Liver (tissue), 9 donors: Measurements from ENCODE around the gene LTV1. TPM values are rescaled to one million over a fixed set of nuclear protein-coding genes. Genes with fewer than 3 reads are reported as not detected.

Experiments used
- DNase-seq: peaks from one replicate; pipeline ENCODE4 v3.0.0-alpha.2; 2017; ENCODE audit warnings: low spot score
- H3K27ac ChIP-seq, 2 donors: one replicate each; pipeline ENCODE4 v1.7.0; 2013; ENCODE audit warnings: inconsistent platforms in 2 of 2, low read length in 2 of 2, control low read depth in 1 of 2, low read depth in 1 of 2, mild to moderate bottlenecking in 1 of 2
- H3K27me3 ChIP-seq, 4 donors: one replicate each; pipeline versions ENCODE4 v1.6.1 to v1.7.0; 2013; ENCODE audit warnings: low read length in 3 of 4, inconsistent platforms in 1 of 4, mild to moderate bottlenecking in 1 of 4, moderate library complexity in 1 of 4; ENCODE audit not compliant: control insufficient read depth in 4 of 4, insufficient read depth in 4 of 4
- H3K36me3 ChIP-seq, 4 donors: one replicate each; pipeline versions ENCODE4 v1.6.1 to v1.7.0; 2013; ENCODE audit warnings: low read length in 3 of 4, mild to moderate bottlenecking in 3 of 4, low read depth in 1 of 4, moderate library complexity in 1 of 4; ENCODE audit not compliant: control insufficient read depth in 4 of 4, insufficient read depth in 3 of 4
- H3K4me1 ChIP-seq, 4 donors: one replicate each; pipeline versions ENCODE4 v1.6.1 to v1.7.0; 2013; ENCODE audit warnings: low read length in 3 of 4, mild to moderate bottlenecking in 3 of 4, moderate library complexity in 1 of 4; ENCODE audit not compliant: control insufficient read depth in 4 of 4, insufficient read depth in 4 of 4
- H3K4me3 ChIP-seq, 3 donors: one replicate each; pipeline versions ENCODE4 v1.6.1 to v1.7.0; 2013; ENCODE audit warnings: low read length in 3 of 3, control low read depth in 1 of 3, low read depth in 1 of 3, mild to moderate bottlenecking in 1 of 3
- H3K9ac ChIP-seq, 2 donors: one replicate each; pipeline ENCODE4 v1.7.0; 2013; ENCODE audit warnings: low read length in 2 of 2, mild to moderate bottlenecking in 2 of 2, moderate library complexity in 2 of 2, control low read depth in 1 of 2, low read depth in 1 of 2
- H3K9me3 ChIP-seq, 4 donors: one replicate each; pipeline versions ENCODE4 v1.6.1 to v1.7.0; 2013; ENCODE audit warnings: low read length in 3 of 4; ENCODE audit not compliant: control insufficient read depth in 4 of 4
- ATF3 ChIP-seq: IDR thresholded peaks from 2 replicates; pipeline ENCODE4 v1.6.1; 2016; ENCODE audit warnings: antibody characterized with exemption
- FOXA1 ChIP-seq: IDR thresholded peaks from 2 replicates; pipeline ENCODE4 v1.6.1; 2016; ENCODE audit warnings: antibody characterized with exemption
- GABPA ChIP-seq, 2 donors: IDR thresholded peaks in 1 of 2; conservative IDR thresholded peaks in 1 of 2; 2 replicates each; pipeline ENCODE4 v1.6.1; 2016; ENCODE audit warnings: antibody characterized with exemption in 2 of 2, mild to moderate bottlenecking in 1 of 2, moderate library complexity in 1 of 2
- HNF4A ChIP-seq, 2 donors: conservative IDR thresholded peaks; 2 replicates each; pipeline ENCODE4 v1.6.1; 2016; ENCODE audit warnings: antibody characterized with exemption in 2 of 2, mild to moderate bottlenecking in 2 of 2
- HNF4G ChIP-seq: IDR thresholded peaks from 2 replicates; pipeline ENCODE4 v1.6.1; 2016; ENCODE audit warnings: antibody characterized with exemption
- MAX ChIP-seq: IDR thresholded peaks from 2 replicates; pipeline ENCODE4 v1.6.1; 2016; ENCODE audit warnings: antibody characterized with exemption
- NR2F2 ChIP-seq: IDR thresholded peaks from 2 replicates; pipeline ENCODE4 v1.6.1; 2016; ENCODE audit warnings: antibody characterized with exemption
- REST ChIP-seq: IDR thresholded peaks from 2 replicates; pipeline ENCODE4 v1.6.1; 2016; ENCODE audit warnings: antibody characterized with exemption, mild to moderate bottlenecking
- RXRA ChIP-seq, 2 donors: IDR thresholded peaks; 2 replicates each; pipeline ENCODE4 v1.6.1; 2017 to 2018; ENCODE audit warnings: antibody characterized with exemption in 2 of 2, mild to moderate bottlenecking in 1 of 2
- SP1 ChIP-seq: IDR thresholded peaks from 2 replicates; pipeline ENCODE4 v1.6.1; 2018; ENCODE audit warnings: antibody characterized with exemption, mild to moderate bottlenecking
- TAF1 ChIP-seq: conservative IDR thresholded peaks from 2 replicates; pipeline ENCODE4 v1.6.1; 2016; ENCODE audit warnings: antibody characterized with exemption, mild to moderate bottlenecking
- YY1 ChIP-seq: IDR thresholded peaks from 2 replicates; pipeline ENCODE4 v1.6.1; 2016; ENCODE audit warnings: antibody characterized with exemption, mild to moderate bottlenecking
- ZBTB33 ChIP-seq: IDR thresholded peaks from 2 replicates; pipeline ENCODE4 v1.6.1; 2016; ENCODE audit warnings: antibody characterized with exemption
- WGBS: extraction: QIAGEN DNeasy Blood & Tissue Kit; methylation state at CpG from one replicate; pipeline ENCODE4 v1.1.7; 2013; 5-methylcytosine and 5-hydroxymethylcytosine counted together
- polyA plus RNA-seq, 2 donors: library from polyadenylated mRNA; stranded (reverse) in 1 of 2; unstranded in 1 of 2; fragments of 200-250 nt in 1 of 2; fragments of >200 nt in 1 of 2; fragmentation: Nextera tagmentation in 1 of 2; extraction: Ambion mirVana in 1 of 2; gene quantifications; one replicate each; pipeline versions ENCODE4 v1.2.1 to v1.2.3, GENCODE V29; 2013 to 2015
- total RNA-seq, 2 donors: library from RNA; depleted of rRNA; stranded (reverse); fragments of >200 nt; gene quantifications; one replicate each; pipeline ENCODE4 v1.2.3, GENCODE V29; 2014
- donor health status: healthy.
- donor health status: healthy.
- donor health status: healthy.
- donor health status: healthy.
- donor health status: healthy.

The LTV1 gene
- total and polyA plus RNA-seq, 4 donors, result 8.7 to 14.5 (median 13.1) TPM

GRCh38 chr6:143802833-143803565, 40.1 kb upstream of the LTV1 start:
- Histone ChIP-seq H3K4me3 (no peak overlapping the region), H3K9me3 (no peaks in the 10 kb centered on the region), H3K9ac (no peak overlapping the region), H3K27ac (no peak overlapping the region), H3K36me3 (peaks cover 0 to 7% (median under 1%) of the 10 kb centered on the region in 4 donors), H3K27me3 (no peaks in the 10 kb centered on the region), H3K4me1 (no peaks in the 10 kb centered on the region)
- no peak for DNase-seq
- WGBS, result 98% methylated on average over 8 of the region's 8 CpGs
- TF ChIP-seq SP1, result no peak
- no peak for TF ChIP-seq RXRA (IDR thresholded peaks at IDR 0.05)
- TF ChIP-seq ATF3, result no peak
- no peak for TF ChIP-seq NR2F2
- TF ChIP-seq ZBTB33, result no peak
- no peak for TF ChIP-seq MAX
- no peak for TF ChIP-seq GABPA (IDR thresholded peaks at IDR 0.05 in 1 of 2, conservative IDR thresholded peaks at IDR 0.05 in 1 of 2)

- no peak overlapping the region for H3K9ac ChIP-seq
- no peak overlapping the region for H3K4me3 ChIP-seq
- peaks cover 0 to 7% (median under 1%) of the 10 kb centered on the region in 4 donors for H3K36me3 ChIP-seq
- no peaks in the 10 kb centered on the region for H3K9me3 ChIP-seq
- 90% methylated on average over 9 of the region's 9 CpGs for WGBS
- TF ChIP-seq REST, result no peak
- no peak for TF ChIP-seq RXRA (IDR thresholded peaks at IDR 0.05)
- TF ChIP-seq ZBTB33, result no peak
- no peak for TF ChIP-seq FOXA1
- TF ChIP-seq HNF4G, result no peak
- no peak for TF ChIP-seq TAF1
- no peak for TF ChIP-seq HNF4A (conservative IDR thresholded peaks at IDR 0.05)
- no peak for TF ChIP-seq YY1
- no peak for TF ChIP-seq NR2F2
- TF ChIP-seq GABPA (IDR thresholded peaks at IDR 0.05 in 1 of 2, conservative IDR thresholded peaks at IDR 0.05 in 1 of 2), result no peak
- H3K27ac ChIP-seq, result no peak overlapping the region
- no peaks in the 10 kb centered on the region for H3K27me3 ChIP-seq
- no peak for DNase-seq
- H3K4me1 ChIP-seq, result no peaks in the 10 kb centered on the region
These were observed 39.2 kb upstream of the LTV1 start for GRCh38 chr6:143803769-143804568.
